ENCODE measurements around the gene AK5. TPM values are rescaled to one million over a fixed set of nuclear protein-coding genes. Genes with fewer than 3 reads are reported as not detected.

Gene AK5
- total RNA-seq, 2 donors from 2014 or later: 3.1 to 20.8 TPM

DNA sequence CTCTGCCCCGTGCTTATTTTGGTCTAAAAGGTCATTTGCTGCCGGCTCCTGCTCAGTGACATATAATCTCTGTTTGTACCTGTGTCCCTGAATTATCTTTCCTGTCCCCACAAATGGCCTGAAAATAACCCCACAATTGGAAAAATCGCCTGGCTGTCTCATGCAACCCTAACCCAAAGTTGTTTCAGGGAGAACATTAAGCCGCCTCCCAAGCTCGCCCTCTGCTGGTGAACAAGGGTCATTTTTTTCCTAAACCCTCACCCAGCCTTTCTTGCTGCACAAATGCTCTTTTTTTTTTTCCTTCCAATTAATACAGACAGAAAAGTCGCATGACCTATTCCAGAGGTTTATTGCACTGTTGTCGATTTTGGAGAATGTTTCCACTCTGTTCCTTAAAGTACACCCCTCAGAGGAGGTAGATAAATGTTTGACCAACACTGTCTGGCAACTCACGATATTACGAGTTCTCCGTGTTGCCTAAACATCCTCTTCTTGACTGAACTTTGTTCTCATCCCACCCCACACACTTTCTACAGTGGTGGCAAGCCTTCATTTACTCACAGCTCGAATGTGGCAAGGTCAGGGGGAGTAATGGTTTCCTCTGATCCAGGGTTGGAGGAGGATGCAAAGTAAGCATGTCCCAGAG is 252.0 kb downstream of the AK5 start:
- TF ChIP-seq POLR2A (IDR thresholded peaks at IDR 0.05): no peak
- TF ChIP-seq POLR2AphosphoS5 (IDR thresholded peaks at IDR 0.05): peak; percentile 35
- TF ChIP-seq, protein P1, sequence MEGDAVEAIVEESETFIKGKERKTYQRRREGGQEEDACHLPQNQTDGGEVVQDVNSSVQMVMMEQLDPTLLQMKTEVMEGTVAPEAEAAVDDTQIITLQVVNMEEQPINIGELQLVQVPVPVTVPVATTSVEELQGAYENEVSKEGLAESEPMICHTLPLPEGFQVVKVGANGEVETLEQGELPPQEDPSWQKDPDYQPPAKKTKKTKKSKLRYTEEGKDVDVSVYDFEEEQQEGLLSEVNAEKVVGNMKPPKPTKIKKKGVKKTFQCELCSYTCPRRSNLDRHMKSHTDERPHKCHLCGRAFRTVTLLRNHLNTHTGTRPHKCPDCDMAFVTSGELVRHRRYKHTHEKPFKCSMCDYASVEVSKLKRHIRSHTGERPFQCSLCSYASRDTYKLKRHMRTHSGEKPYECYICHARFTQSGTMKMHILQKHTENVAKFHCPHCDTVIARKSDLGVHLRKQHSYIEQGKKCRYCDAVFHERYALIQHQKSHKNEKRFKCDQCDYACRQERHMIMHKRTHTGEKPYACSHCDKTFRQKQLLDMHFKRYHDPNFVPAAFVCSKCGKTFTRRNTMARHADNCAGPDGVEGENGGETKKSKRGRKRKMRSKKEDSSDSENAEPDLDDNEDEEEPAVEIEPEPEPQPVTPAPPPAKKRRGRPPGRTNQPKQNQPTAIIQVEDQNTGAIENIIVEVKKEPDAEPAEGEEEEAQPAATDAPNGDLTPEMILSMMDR (IDR thresholded peaks at IDR 0.05): peak; percentile 64 to 82 (median 74)
- Histone ChIP-seq H3K27ac (no peak overlapping the region), H3K4me1 (replicated peaks) (no peaks in the 10 kb centered on the region), H3K27me3 (replicated peaks; ENCODE audit: insufficient read depth) (no peaks in the 10 kb centered on the region), H3K4me3 (no peak overlapping the region), H3K36me3 (no peaks in the 10 kb centered on the region), H3K9me3 (no peaks in the 10 kb centered on the region)
- 25% methylated on average over 11 of the region's 11 CpGs for WGBS
- intact Hi-C loops (cut with DNase I): loop anchor here (5.0 to 10.0 kb wide), 2 partner anchors 151 to 381 kb away; partner anchors contain the start of gene ZZZ3
- peak; percentile 44 for DNase-seq (ENCODE audit: low spot score)

DNA sequence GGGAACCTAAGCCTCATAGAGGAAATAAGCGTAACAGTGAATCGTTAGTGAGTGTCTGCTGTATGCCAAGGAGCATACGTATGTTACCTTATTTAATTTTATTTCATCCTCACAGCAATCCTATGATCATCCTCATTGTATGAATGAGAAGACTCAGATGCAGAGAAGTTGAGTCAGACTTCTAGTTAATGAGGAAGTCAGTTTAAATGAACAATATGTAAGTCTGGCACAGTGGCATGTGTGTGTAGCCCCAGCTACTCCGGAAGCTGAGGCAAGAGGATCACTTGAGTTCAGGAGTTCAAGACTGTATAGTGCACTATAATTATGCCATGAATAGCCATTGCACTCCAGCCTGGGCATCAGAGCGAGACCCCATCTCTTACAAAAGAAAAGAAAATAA is 252.6 kb downstream of the AK5 start:
- intact Hi-C loops (cut with DNase I): loop anchor here (5.0 to 10.0 kb wide), 2 partner anchors 150 to 382 kb away; partner anchors contain the start of gene ZZZ3
- Histone ChIP-seq H3K4me3 (no peak overlapping the region), H3K27ac (no peak overlapping the region), H3K27me3 (replicated peaks; ENCODE audit: insufficient read depth) (no peaks in the 10 kb centered on the region), H3K36me3 (no peaks in the 10 kb centered on the region), H3K4me1 (replicated peaks) (no peaks in the 10 kb centered on the region), H3K9me3 (no peaks in the 10 kb centered on the region)
- 86% methylated on average over 5 of the region's 5 CpGs for WGBS
- no peak for DNase-seq (ENCODE audit: low spot score)
- TF ChIP-seq POLR2AphosphoS5 (IDR thresholded peaks at IDR 0.05): no peak
- TF ChIP-seq, protein P1 (IDR thresholded peaks at IDR 0.05): no peak
- TF ChIP-seq POLR2A (IDR thresholded peaks at IDR 0.05): no peak

DNA sequence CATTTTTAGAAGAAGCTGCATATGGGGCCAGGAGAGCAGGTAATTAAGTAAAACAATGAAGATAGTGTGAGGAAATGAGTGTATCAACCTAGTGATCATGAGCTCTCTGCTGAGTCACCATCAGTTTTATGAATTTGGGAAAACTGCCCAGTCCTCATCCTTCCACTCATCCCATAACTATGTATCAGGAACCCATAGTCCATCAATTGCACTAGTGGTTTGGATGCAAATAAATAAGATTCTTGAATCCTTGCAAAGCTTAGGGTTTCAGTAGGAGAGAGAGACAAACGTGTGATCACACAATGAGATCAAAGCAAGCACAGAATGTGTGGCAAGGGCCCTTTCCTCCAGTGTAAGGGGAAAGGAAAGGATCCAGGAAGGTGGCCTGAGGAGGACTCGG is 255.0 kb downstream of the AK5 start:
- DNase-seq (ENCODE audit: low spot score): no peak

DNA sequence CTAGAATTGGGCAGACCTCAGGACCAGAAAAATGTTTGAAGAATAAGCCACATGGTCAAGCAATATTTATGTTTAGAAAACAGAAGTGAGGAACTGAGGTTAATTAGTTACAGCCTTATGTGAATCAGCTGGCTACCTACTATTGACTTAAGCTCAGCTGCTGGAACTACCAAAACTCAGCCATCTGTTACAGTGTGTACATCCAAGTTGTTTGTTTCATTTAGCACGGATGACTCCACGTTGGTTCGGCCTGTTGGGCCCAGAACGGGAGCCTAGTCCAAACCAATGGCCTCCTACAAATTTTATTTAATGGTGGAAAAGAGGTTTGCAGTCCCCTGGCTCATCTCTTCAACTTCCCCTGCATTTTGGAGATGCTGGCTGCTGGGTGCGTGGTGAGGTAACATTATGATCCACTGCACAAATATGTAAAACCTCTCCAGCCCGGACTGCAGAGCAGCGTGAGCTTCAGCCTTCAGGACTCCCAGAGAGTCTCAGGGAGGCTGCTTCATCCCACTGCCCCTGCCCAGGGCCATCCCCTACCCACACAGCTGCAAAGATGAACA is 257.2 kb downstream of the AK5 start:
- Histone ChIP-seq H3K36me3 (no peaks in the 10 kb centered on the region), H3K27ac (no peak overlapping the region), H3K27me3 (replicated peaks; ENCODE audit: insufficient read depth) (no peaks in the 10 kb centered on the region), H3K9me3 (no peaks in the 10 kb centered on the region), H3K4me1 (replicated peaks) (no peaks in the 10 kb centered on the region), H3K4me3 (no peak overlapping the region)
- no peak for DNase-seq (ENCODE audit: low spot score)
- TF ChIP-seq POLR2AphosphoS5 (IDR thresholded peaks at IDR 0.05) (peak; percentile 40), POLR2A (IDR thresholded peaks at IDR 0.05) (no peak)
- TF ChIP-seq, protein P1 (IDR thresholded peaks at IDR 0.05): no peak
- 30% methylated on average over 7 of the region's 7 CpGs for WGBS
- intact Hi-C loops (cut with DNase I): loop anchor here (10.0 kb wide), 1 partner anchor 146 kb away; the partner anchor contains the start of gene ZZZ3

More for the DNA sequence above, 255.0 kb downstream of the AK5 start:
- 63% methylated on average over 2 of the region's 2 CpGs for WGBS
- H3K4me3 ChIP-seq: no peak overlapping the region
- TF ChIP-seq POLR2A (IDR thresholded peaks at IDR 0.05): no peak
- TF ChIP-seq, protein P1 (IDR thresholded peaks at IDR 0.05): no peak
- no peak for TF ChIP-seq POLR2AphosphoS5 (IDR thresholded peaks at IDR 0.05)
- no peak overlapping the region for H3K27ac ChIP-seq
- H3K27me3 ChIP-seq (replicated peaks; ENCODE audit: insufficient read depth): no peaks in the 10 kb centered on the region
- intact Hi-C loops (cut with DNase I): loop anchor here (10.0 kb wide), 1 partner anchor 148 kb away; the partner anchor contains the start of gene ZZZ3
- H3K36me3 ChIP-seq: no peaks in the 10 kb centered on the region
- H3K9me3 ChIP-seq: no peaks in the 10 kb centered on the region
- no peaks in the 10 kb centered on the region for H3K4me1 ChIP-seq (replicated peaks)

Data from prostate gland (tissue), 2 donors.